Measurements from ENCODE around the gene SYT10. TPM values are rescaled to one million over a fixed set of nuclear protein-coding genes. Genes with fewer than 3 reads are reported as not detected.
A peak's percentile ranks its signal among the peaks of the same experiment; 100 is the strongest.

Gene SYT10
- total RNA-seq, 4 donors from 2014 or later = not detected

DNA sequence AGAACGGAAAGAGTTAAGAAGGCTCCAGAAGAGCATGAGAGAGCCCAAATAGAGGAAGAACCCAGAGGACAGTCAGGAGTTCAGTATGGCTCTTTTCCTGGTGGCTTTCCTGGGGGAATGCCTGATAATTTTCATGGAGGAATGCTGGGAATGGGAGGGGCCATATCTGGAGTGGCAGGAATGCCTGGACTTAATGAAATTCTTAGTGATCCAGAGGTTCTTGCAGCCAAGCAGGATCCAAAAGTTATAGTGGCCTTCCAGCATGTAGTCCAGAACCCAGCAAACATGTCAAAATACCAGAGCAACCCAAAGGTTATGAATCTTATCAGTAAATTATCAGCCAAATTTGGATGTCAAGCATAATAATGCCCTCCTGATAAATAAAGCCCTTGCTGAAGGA, 15.5 kb upstream of the SYT10 start:
- TF ChIP-seq, protein P1, sequence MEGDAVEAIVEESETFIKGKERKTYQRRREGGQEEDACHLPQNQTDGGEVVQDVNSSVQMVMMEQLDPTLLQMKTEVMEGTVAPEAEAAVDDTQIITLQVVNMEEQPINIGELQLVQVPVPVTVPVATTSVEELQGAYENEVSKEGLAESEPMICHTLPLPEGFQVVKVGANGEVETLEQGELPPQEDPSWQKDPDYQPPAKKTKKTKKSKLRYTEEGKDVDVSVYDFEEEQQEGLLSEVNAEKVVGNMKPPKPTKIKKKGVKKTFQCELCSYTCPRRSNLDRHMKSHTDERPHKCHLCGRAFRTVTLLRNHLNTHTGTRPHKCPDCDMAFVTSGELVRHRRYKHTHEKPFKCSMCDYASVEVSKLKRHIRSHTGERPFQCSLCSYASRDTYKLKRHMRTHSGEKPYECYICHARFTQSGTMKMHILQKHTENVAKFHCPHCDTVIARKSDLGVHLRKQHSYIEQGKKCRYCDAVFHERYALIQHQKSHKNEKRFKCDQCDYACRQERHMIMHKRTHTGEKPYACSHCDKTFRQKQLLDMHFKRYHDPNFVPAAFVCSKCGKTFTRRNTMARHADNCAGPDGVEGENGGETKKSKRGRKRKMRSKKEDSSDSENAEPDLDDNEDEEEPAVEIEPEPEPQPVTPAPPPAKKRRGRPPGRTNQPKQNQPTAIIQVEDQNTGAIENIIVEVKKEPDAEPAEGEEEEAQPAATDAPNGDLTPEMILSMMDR (IDR thresholded peaks at IDR 0.05) = no peak
- ATAC-seq (ENCODE audit: low FRiP score) = no peak
- DNase-seq (ENCODE audit: low spot score) = no peak

DNA sequence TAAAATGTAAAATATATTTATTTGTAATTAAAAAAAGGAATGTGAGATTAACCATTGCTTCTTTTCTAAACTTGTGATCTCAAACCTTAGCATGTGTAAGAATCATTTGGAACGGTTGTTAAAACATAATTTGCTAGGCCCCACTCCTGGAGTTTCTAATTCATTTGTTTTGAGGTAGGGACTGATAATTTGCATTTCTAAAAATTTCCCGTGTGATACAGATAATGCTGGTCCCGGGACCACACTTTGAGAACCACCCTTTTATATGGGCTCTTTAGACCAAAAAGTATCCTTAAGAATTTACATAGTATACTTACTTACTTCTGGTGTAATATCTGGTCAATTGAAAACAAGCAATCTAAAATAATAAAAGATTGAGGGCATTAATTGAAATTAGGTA, 10.9 kb upstream of the SYT10 start:
- TF ChIP-seq, protein P1 (IDR thresholded peaks at IDR 0.05) = no peak
- no peak for DNase-seq (ENCODE audit: low spot score)
- no peak for ATAC-seq (ENCODE audit: low FRiP score)

DNA sequence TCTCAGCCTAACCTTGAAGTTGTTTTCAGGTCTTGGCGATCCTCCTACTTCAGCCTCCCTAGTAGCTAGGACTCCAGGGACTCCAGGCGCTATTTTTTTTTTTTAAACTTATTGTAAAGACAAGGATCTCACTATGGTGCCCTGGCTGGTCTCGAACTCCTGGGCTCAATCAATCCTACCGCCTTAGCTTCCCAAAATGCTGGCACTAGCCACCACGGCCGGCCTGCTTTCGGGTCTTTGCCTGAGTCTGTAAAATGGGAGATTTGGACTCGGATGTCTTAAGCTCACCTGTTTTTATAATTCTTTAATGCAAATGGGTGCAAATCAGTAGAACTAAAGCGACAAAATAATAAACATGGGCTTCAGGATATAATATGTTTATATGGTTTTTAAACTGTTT, 858 bp upstream of the SYT10 start:
- TF ChIP-seq, protein P1 (IDR thresholded peaks at IDR 0.05) = no peak
- DNase-seq (ENCODE audit: low spot score) = no peak
- ATAC-seq (ENCODE audit: low FRiP score) = no peak

DNA sequence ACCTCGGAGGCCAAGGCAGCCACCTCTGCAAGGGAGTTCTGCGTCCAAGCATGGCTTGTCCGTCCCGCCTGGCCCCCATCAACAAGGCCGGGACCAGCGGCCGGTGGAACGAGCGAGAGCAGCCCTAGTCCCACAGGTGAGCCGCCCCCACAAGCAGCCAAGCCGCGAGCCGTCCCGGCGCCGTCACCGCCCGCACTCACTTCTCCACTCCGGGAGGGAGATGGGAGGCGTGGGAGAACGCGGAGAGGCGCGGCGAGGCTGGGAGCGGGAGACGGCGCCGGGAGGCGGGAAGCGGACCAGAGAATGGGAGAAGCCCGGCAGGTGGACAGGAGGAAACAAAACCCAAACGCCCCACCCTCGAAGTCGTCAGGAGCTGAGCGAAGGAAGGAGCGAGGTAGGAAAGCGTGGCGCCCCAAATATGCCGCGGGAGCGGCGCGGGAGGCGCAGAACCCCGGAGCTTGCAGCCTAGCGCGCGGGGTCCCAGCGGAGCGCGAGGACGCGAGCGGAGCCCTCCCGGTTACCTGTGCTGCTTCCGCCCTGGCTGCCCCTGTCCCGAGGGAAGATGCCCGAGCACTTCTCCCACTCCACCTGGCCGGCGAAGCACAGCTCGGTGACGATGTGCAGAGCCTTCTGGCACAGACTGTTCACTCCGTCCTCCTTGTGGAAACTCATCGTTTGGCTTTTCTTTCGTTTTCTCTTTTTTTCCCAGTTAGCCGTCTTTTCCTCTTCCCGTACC, 600 bp downstream of the SYT10 start:
- ATAC-seq (ENCODE audit: low FRiP score) (peak; percentile 32), DNase-seq (ENCODE audit: low spot score) (no peak)
- TF ChIP-seq, protein P1 (IDR thresholded peaks at IDR 0.05) = no peak

DNA sequence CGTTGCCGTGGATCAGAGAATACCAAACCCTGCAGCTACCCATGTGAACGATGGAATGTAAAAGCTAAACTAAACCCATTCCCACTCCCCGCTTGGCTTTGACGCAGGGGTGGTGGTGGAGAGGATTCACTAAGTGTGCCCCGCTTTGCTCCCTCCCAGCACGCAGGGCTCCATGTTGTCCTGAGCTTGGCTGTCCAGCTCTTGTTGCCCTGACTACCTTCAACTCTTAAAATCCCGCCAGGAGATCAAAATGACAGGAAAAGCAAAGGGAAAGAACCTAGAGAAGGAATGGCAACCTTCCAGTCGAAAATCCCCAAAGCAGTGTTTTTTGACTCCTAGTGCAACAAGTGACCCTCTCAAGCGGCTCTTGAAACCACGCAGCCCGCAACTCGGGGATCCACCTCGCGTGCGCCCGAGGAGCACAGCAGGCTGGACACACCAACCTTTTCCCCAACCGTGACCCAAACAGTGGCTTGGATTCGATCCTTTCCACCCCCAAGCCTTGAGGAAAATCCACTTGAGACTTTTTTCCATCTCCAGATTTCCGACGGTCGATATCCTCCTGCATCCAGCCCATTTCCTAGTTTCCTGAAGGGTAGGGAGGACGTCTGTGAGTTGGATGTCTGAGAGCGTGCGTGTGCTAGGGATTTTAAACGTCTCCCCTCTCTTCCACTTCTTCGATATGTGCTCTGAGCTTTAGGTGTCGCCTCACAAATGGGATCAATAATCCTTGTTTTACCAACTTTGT, 1.4 kb downstream of the SYT10 start:
- TF ChIP-seq, protein P1 (IDR thresholded peaks at IDR 0.05) = no peak
- ATAC-seq (ENCODE audit: low FRiP score) (no peak), DNase-seq (ENCODE audit: low spot score) (no peak)

DNA sequence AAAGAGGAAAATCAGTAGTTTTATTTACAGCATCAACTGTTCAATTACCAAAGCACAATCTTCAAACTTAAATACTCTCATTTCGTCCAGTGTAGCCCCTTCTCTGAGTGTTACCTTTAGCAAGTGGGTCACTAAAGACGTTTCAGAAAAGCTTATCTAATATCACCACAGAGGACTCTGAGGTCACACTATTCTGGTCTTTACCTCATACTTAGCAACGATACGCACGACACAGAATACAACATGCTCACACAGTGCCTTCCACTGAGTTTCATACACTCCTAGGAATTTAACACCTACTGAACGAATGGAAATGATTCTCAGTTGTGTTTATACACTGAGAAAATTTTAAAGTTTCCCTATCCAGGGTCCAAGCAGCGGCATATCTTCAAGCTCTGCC, 2.0 kb downstream of the SYT10 start:
- DNase-seq (ENCODE audit: low spot score) (no peak), ATAC-seq (ENCODE audit: low FRiP score) (no peak)
- TF ChIP-seq, protein P1 (IDR thresholded peaks at IDR 0.05) = no peak

DNA sequence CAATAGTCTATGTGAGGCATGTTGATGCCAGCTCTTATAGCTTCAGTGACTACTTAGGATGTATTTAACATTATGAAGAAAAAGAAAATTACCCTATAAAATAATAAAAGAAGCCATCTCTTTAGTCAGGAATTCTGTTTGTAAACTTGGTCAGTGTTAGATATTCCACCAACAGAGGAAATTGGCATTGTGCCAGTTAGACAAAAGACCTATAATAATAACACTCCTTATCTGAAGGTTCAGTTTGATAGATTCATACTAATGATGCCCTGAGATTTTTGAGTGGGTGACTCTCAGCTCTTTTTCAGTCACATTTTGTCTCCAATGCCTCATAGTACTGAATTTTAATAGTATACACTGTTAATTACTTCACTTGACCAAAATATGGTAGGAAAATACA, 6.6 kb downstream of the SYT10 start:
- TF ChIP-seq, protein P1 (IDR thresholded peaks at IDR 0.05) = no peak
- ATAC-seq (ENCODE audit: low FRiP score) = no peak
- no peak for DNase-seq (ENCODE audit: low spot score)
